Prostate gland (tissue), 2 donors: ENCODE results near the gene SMAD2.

Source experiments
- POLR2AphosphoS5 ChIP-seq: sonication (generic); formaldehyde crosslinking; IDR thresholded peaks from one replicate; pipeline ENCODE4 v1.6.1; 2017; ENCODE audit warnings: antibody characterized with exemption
- TF ChIP-seq, protein P1 (sequence below), 4 experiments: fragments of 200-600 bp in 2 of 4; fragments of 450-650 bp in 2 of 4; sonication (generic) in 2 of 4; IDR thresholded peaks; 1 replicate in 3 of 4; 2 replicates in 1 of 4; pipeline ENCODE4 v1.5.1; 2016 to 2019; ENCODE audit warnings: antibody characterized with exemption in 4 of 4, mild to moderate bottlenecking in 2 of 4, moderate library complexity in 2 of 4

DNA sequence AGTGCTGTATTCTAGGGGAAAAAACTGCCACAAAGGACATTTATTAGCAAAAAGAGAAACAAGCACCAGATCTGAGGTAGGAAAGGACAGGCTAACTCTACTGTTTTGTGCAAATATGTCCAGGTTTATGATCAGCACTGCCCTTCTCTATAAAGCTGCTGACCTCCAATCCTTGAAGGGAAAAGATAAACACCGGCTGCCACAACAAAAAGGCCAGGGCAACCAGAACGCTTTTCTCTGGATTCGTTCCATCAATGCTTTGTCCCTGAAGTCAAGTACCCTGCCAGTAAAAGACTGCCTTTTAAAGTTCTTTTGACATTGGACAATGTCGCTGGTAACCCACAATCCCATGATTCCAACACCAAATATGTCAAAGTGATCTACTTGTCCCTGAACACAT lies 21.0 kb downstream of the SMAD2 start:
- TF ChIP-seq, protein P1, sequence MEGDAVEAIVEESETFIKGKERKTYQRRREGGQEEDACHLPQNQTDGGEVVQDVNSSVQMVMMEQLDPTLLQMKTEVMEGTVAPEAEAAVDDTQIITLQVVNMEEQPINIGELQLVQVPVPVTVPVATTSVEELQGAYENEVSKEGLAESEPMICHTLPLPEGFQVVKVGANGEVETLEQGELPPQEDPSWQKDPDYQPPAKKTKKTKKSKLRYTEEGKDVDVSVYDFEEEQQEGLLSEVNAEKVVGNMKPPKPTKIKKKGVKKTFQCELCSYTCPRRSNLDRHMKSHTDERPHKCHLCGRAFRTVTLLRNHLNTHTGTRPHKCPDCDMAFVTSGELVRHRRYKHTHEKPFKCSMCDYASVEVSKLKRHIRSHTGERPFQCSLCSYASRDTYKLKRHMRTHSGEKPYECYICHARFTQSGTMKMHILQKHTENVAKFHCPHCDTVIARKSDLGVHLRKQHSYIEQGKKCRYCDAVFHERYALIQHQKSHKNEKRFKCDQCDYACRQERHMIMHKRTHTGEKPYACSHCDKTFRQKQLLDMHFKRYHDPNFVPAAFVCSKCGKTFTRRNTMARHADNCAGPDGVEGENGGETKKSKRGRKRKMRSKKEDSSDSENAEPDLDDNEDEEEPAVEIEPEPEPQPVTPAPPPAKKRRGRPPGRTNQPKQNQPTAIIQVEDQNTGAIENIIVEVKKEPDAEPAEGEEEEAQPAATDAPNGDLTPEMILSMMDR (IDR thresholded peaks at IDR 0.05), result no peak
- no peak for TF ChIP-seq POLR2AphosphoS5
